GM18498 (cell line): ENCODE results near the gene ATP5ME.
"Not testable (repeated sequence)": the region's sequence is repeated elsewhere in the genome, so short reads cannot be mapped to it uniquely, and the experiment has no call there.

ENCODE experiments used
- ATAC-seq: cut with Tn5 transposase; IDR thresholded peaks from one replicate; pipeline ENCODE4 v1.9.1; 2021; ENCODE audit warnings: mild to moderate bottlenecking, moderate library complexity; ENCODE audit not compliant: unreplicated experiment

Gene ATP5ME

DNA sequence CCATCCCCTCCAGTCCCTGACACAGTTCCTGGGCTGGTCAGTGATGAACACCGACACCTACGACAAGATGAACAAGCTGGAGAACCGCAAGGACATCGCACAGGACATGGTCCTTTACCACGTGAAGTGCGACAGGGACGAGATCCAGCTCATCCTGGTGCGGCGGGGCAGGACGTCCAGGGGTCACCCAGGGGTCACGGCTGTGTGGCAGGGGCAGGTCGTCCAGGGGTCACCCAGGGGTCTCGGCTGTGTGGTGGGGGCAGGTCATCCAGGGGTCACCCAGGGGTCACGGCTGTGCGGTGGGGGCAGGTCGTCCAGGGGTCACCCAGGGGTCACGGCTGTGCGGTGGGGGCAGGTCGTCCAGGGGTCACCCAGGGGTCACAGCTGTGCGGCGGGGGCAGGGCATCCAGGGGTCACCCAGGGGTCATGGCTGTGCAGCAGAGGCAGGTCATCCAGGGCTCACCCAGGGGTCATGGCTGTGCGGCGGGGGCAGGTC lies 16.7 kb downstream of the ATP5ME start:
- no peak for ATAC-seq

DNA sequence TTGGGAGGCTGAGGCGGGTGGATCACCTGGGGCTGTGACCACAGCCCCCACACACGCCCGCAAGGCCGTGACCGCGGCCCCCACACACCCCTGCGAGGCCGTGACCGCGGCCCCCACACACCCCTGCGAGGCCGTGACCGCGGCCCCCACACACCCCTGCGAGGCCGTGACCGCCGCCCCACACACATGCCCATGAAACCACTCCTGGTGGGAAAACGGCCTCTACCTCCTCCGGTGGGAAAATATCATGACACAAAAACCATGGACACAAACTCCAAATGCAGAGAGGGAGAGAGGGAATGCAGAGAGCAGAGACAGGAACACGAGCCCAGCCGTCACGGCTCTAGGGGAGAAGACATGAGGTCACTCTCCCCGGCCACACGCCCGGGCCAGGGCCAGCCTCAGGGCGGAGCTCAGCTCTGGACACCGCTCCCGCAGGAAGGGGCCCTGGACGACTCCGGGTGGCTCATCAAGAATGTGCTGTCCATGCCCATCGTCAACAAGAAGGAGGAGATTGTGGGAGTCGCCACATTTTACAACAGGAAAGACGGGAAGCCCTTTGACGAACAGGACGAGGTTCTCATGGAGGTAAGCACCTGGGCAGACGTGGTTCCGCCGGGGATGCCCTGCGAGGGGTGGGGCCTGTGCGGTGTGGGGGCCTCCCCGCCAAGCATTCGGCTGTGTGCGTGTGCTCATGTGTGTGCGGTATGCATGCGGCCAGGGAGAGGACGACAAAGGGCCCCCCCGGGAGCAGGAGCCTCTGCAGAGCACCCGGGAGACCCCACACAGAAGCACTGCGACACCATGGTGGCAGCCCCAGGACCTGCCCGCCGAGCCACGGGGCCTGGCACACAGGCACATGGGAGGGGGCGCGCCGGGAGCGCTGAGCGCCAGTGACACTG lies 17.4 kb downstream of the ATP5ME start:
- no peak for ATAC-seq

DNA sequence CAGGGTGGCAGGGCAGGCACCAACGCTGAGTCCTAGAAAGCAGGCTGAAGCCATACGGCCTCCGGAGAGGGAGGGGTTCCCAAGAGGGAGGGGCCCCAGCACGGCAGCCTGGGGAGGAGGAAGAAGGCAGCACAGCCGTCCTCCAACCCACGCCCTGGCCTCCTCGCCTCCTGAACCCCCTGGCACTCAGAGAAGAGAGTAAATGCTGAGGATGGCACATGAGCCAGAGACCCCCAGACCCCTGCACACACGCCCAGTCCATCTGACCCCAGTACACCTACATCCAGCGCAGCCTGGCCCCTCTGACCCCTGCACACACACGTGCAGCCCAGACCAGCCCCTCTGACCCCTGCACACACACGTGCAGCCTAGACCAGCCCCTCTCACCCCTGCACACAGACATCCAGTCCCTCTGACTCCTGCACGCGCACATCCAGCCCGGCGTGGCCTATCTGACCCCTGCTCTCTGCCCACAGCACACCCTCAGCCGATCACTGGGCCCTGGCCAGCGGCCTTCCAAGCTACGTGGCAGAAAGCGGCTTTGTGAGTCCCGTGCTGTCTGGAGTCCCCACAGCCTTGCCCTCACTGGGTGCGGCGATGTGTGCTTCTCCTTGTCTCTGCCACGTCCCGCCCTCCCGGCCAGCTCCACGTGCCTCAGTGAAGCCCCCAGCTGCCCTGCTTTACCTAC lies 18.5 kb downstream of the ATP5ME start:
- ATAC-seq, result no peak

DNA sequence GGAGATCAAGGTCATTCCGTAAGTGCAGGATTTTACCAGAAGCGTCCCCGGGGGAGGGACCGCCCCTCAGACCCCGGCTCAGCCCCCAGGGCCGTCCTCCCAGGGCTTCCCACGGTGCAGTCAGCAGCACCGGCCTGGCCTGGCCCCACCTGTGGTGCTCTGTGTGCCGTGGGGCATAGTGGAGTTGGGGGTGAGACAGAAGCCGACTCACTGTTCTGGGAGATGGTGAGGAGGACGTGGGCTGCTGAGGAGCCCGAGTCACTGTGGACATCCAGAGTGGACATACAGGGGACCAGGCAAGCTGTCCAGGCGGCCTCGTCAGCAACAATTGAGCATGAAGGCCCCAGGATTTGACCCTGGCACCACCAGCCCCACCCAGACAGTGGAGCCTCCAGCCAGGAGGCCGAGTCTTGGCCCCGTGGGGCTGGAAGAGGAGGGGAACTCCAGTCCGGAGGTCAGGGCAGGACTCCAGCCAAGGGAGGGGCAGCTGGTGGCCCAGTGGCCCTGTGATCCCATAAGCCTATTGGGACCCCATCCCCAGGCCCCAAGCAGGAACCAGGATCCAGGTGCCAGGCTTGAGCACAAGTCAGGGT lies 19.1 kb downstream of the ATP5ME start:
- no peak for ATAC-seq

DNA sequence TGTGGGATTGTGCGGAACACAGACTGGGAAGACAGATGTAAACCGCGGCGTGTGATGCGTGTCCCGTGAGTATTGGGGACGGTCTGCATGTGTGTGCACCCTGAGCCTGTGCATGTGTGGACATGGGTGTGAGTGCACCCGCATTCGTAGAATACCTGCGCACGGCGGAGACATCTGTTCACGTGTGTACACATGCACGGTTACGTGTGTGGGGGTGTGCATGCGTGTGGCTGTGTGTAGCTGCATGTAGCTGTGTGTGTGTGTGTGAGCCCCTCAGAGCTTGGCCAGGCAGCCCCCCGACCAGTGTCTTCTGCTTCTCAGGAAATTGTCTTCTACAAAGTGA lies 19.6 kb downstream of the ATP5ME start:
- no peak for ATAC-seq

DNA sequence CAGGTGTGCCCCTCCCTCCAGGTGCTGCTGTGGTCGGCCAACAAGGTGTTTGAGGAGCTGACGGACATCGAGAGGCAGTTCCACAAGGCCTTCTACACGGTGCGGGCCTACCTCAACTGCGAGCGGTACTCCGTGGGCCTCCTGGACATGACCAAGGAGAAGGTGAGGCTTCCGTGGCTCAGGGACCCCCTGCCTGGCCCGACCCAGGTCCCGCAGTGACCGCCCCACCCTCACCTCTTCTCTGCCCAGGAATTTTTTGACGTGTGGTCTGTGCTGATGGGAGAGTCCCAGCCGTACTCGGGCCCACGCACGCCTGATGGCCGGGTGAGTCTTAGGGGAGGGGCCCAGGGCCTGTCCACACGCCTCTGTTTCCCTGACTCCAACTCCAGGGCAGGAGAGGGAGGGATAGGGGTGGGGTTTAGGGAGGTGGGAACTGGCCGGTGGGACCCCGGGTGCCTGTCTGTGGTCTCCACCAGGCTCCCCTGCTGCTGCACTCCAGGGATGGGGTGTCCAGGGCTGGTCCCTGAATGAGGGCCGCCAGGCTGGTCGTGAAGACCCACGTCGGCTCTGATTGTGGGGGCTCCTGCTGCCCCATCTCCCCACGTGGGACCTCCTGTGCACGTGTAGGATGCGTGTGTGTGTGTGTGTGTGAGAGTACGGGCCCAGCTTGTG lies 20.1 kb downstream of the ATP5ME start:
- ATAC-seq, result no peak

DNA sequence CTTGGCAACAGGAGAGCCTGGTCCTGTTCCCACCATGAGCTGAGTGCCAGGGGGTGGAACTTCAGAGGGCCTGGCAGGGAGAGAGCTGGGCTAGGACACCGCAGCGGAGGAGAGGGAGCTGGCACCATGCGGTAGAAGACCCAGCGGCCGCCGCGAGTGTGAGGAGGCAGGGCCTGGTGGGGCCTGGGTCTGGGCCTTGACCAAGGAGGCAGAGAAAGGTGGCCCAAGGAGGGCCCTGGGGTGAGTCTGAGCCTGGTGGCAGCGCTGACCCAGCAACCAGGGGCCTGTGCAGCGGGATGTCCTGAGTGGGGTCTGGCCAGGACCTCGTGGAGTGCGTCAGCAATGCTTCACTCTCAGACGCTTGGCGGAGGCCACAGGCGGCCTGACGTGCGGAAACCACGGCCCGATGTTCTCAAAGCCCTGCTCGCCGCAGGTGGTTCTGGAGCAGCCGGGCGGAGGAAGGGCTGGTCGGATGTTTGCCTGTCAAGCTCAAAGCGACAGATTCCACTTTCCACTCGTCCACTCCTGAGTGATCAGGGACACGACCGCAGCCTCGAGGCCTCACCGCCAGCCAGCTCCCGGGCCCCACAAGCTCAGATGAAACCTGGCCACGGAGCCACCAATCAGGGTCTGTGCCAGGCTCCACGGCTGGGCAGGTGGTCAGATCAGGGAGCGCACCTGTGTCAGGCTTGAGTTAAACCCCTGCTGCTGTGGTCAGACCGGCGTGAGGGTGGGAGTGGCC lies 20.8 kb downstream of the ATP5ME start:
- ATAC-seq, result no peak

DNA sequence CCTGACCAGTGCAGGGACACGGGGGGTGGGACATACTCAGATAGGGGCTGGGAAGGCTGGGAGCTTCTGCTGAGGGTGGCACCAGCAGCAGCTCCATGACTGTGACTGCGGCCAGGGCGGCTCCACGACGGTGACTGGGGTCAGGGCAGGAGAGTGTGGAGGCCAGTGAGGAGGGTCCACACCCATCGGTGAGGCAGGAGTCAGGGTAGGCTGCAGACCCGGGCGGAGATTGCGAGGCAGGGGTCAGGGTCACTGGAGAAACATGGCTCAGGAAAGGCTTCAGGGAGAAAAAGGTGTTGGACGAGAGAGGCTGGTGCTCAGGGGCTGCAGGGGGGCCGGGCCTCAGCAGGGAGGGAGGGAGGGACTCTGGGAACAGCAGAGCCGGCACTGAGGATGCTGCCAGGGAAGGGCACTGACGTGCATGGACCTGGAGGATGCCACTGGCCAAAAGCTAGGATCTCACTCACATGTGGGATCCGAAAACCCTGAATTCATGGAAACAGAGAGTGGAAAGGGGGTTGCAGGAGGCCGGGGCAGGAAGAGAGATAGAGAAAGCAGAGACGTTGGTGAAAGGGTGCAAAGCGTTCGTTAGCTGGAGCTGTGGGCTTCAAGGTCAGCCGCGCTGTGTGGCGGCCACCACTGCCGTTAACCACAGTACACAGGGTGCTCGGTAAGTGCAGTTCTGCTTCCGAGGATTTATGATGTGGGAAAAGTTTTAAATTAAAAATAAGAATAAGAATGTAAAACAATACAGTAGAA lies 22.0 kb downstream of the ATP5ME start:
- no peak for ATAC-seq

DNA sequence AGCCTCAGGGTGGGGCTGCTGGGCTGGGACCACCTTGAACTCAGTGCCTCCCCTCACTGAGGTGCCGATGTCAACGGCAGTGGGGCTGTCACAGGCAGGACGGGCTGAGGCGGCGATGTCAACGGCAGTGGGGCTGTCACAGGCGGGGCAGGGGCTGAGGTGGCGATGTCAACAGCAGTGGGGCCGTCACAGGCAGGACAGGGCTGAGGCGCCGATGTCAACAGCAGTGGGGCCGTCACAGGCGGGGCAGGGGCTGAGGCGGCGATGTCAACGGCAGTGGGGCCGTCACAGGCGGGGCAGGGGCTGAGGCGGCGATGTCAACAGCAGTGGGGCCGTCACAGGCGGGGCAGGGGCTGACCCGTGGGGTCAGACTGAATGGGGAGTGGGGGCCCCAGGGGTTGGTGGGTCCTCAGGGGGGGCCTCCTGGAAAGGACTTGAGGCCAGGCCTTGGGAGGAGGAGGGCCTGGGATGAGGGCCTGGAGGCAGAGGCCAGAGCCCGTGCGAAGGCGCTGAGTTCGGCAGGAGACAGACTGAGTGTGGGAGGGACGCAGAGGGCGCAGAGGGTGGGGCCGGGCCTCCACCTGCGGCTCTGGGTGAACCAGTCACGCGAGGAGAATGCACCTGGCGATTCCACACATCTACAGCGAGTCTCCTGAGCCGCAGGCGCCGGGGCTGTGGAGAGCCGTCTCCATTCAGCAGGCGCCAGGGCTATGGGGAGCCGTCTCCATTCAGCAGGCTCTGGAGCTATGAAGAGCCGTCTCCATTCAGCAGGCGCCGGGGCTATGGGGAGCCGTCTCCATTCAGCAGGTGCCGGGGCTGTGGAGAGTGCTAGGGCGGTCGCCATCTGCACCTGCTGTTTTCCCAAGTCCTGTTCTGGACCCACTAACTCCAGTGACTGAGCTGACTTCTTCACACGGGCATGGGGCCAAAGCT lies 22.9 kb downstream of the ATP5ME start:
- ATAC-seq, result no peak

DNA sequence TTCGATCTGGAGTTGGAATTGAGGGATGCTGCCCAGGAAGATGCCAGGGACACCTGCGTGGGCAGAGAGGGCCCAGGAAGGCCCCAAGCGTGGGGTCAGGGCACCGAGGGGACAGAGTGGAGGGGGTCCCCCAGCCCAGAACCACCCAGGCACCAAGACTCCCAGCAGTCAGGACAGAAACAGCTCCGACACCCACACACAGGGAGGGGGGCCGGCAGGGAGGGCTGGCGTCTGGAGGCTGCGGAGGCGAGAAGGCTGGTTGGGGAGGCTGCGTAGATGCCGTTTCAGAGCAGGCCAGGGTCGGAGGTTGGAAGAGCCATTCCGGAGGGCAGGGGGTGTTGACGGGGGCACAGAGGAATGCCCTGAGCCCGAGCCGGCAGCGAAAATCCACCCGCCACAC lies 23.6 kb downstream of the ATP5ME start:
- ATAC-seq, result no peak

DNA sequence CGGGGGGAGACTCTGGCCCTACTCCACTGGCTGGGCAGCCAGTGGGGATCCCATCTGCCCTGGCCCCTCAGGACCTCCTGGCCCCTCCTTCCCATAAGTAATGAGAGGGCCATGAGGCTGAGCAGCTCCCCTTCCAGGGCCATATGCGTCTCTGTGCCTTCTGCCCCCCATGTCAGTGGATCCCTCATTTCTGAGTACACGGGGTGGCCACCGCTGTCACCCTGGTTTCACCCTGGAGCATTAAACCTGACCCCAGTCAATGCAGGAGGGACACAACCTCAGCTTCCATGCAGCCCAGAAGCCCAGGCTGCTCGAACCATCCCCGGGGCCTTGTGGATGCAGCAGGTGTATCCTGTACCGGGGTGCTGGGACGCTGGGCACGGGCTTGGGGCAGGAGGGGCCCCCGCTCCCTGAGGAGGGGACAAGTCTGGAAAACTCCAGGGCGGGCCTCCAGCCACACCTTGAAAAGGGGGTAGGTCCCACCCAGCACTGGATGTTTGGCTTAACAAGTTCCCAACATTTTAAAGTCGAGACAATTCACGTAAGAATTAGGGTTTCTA lies 24.2 kb downstream of the ATP5ME start:
- no peak for ATAC-seq

DNA sequence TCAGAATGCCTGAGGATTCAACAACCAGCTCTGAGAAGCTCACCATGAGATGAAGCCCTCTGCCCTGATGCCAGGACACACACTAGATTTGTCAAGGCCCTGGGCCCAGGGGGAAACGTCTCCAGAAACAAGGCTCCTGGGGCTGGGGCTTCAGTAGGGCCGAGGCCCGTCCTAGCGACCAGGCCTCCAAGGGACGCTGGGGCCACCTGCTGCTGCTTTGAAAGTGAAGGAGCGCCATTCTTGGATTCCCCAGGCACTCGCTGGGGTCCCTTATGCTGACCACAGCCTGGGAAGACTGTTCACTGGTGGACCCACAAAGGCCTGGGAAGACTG lies 24.8 kb downstream of the ATP5ME start:
- ATAC-seq, result no peak

DNA sequence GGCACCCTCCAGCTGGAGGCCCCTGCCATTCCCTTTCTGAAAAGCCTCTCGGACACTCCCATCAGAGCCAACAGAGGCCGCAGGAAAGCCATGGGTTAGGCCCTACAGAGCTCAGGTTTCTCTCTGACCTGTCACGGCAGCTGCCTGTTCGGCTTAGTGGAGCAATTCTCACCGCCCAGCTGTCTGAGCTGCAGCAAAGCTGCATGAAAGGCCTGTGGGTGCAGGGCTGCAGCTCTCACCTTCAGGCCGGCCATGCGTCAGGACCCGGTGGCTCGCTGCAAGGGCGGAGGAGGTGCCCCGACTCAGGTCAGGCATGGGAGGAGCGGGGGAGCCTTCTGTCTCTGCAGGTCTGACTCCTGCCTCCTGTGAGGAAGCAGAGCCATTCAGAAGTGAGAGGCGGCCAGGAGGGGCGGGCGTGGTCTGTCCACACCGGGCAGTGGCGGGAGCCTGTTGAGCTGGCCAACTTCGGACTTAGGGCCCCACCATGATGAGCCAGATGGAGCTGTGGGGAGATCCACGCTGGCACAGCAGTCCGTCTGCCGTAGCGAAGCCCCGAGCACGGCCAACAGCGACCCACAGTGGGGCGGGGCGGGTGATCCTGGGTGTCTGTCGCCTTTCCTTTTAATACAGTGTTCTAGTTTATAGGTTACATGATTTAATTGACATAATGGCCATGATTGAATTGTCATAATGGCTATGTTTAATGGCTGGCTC lies 25.3 kb downstream of the ATP5ME start:
- ATAC-seq, result no peak

DNA sequence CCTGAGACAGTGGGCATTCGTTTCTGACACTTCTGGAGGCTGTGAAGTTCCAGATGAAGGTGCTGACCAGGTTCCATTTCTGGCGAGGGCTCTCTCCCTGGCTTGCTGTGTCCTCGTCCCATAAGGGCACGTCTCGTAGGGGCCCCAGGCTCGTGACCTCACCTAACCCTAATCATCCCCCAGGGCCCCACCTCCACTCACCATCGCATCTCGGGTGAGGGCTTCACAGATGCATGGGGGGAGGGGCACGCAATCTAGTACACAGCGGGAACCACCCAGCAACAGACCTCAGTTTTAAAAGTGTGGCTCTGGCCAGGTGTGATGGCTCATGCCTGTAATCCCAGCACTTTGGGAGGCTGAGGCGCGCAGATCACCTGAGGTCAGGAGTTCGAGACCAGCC lies 26.6 kb downstream of the ATP5ME start:
- no peak for ATAC-seq

DNA sequence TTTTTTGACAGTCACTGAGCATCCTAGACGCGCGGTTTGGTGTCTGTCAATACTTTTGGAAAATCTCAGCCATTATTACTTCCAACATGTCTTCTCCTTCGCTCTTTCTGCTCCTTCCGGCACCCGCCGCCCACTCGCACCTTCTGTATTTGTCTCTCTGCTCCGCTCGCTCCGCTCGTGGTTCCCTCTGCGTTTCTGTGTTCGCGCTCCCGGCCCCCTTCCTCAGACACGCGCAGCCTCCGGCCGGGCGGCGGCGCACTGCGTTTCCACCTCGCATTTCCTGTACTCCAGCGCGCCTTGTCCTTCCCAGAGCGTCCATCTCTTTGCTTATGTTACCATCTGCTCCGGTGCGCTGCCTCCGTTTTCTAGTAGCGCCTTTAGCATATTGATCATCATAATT lies 27.6 kb downstream of the ATP5ME start:
- no peak for ATAC-seq

DNA sequence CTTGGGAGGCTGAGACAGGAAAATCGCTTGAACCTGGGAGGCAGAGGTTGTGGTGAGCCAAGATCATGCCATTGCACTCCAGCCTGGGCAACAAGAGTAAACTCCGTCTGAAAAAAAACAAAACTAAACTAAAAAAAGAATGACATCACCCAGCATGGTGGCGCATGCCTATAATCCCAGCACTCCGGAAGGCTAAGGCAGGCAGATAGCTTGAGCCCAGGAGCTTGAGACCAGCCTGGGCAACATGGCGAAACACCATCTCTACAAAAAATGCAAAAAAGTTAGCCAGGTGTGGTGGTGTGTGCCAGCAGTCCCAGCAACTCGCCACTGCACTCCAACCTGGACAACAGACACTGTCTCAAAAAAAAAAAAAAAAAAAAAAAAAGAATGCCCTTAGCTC lies 31.7 kb downstream of the ATP5ME start:
- not testable (repeated sequence) for ATAC-seq

DNA sequence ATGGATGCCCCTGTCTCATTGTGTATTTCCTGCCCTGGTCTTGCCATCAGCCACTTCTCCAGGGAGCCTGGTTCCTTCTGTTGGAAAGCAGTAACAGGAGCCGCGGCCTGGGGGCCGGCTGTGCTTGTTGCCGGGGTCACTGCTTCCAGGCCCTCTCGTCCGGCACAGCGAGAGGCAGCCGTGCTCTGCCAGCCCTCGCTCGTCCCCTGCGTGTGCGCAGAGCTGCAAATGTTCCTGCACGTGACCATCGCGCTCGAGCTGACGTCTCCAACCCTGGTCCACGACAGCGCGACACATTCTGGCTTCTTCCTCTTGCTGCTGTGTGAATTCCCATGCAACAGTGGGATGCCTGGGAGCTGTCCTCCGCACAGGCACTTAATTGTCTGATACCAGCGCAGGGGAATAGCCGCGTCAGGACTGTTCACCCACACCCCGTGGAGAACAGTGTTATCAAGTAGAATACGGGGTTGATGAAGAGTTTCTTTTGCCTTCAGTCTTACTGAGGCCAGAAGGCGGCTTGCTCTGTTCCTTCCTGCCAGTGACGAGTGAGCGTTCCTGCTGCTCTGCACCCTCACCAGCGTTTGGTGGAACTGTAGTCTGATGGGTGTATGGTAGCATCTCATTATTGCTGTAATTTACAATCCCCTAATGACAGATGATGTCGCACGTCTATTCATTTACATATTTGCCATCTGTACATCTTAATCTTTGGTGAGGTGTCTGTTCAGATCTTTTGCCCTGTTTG lies 36.4 kb downstream of the ATP5ME start:
- ATAC-seq, result no peak
